ENCODE results near the gene FAM217B.
"Not testable (repeated sequence)": the region's sequence is repeated elsewhere in the genome, so short reads cannot be mapped to it uniquely, and the experiment has no call there.

The FAM217B gene

DNA sequence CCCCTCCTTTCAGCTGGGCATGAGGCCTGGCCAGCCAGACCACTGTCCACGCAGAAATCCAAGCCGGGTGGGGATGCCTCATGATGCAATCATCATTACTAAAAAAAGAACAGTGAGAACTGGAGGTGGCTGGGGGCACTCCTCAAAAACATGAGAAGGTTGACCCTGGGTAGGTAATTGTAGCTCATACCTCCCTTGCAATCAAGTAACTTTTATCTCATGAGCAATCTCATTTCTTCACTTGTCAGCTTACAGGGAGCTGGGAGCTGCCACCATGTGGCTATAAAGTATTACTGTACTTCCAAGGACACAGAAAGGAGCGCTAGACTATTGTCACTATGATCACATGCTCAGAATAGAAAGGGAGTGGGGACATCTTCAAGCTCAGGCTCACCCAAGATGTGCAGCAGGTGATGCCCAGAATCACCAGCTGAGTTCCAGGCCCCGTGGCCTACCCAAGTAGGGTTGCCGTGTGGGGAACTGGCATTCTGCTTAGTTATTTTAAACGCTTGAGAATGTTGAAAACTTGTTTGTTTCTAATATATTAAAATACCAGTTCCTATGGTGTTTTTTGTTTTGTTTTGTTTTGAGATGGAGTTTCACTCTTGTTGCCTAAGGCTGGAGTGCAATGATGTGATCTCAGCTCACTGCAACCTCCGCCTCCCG, 15.1 kb downstream of the FAM217B start:
- peak in 1 of 2 experiments; percentile 56 for DNase-seq (ENCODE audit: low read depth in 1 of 2, low spot score in 1 of 2)
- Histone ChIP-seq H3K27me3 (ENCODE audit: insufficient read depth, poor library complexity, severe bottlenecking) (no peaks in the 10 kb centered on the region), H3K4me3 (replicated peaks; ENCODE audit: insufficient read depth, low read length) (no peak overlapping the region), H3K27ac (replicated peaks) (no peak overlapping the region)
- TF ChIP-seq, protein P1, sequence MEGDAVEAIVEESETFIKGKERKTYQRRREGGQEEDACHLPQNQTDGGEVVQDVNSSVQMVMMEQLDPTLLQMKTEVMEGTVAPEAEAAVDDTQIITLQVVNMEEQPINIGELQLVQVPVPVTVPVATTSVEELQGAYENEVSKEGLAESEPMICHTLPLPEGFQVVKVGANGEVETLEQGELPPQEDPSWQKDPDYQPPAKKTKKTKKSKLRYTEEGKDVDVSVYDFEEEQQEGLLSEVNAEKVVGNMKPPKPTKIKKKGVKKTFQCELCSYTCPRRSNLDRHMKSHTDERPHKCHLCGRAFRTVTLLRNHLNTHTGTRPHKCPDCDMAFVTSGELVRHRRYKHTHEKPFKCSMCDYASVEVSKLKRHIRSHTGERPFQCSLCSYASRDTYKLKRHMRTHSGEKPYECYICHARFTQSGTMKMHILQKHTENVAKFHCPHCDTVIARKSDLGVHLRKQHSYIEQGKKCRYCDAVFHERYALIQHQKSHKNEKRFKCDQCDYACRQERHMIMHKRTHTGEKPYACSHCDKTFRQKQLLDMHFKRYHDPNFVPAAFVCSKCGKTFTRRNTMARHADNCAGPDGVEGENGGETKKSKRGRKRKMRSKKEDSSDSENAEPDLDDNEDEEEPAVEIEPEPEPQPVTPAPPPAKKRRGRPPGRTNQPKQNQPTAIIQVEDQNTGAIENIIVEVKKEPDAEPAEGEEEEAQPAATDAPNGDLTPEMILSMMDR (IDR thresholded peaks at IDR 0.05; ENCODE audit: insufficient read depth, low read length): peak; percentile 35
- no peak for TF ChIP-seq POLR2AphosphoS5 (IDR thresholded peaks at IDR 0.05; ENCODE audit: low read depth)

DNA sequence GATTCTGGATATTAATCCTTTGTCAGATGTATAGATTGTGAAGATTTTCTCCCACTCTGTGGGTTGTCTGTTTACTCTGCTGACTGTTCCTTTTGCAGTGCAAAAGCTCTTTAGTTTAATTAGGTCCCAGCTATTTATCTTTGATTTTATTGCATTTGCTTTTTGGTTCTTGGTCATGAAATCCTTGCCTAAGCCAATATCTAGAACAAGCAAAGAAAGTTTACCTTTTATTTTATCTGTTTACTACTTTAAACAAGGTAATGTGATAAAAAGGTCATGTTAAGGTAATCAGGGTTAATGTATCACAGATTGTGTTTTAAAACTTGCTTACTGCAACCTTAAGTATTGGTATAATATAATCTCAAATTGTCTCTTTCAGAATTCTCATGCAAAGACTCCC, 17.4 kb downstream of the FAM217B start:
- not testable (repeated sequence) for DNase-seq (ENCODE audit: low read depth in 1 of 2, low spot score in 1 of 2); H3K27me3 ChIP-seq (ENCODE audit: insufficient read depth, poor library complexity, severe bottlenecking); H3K4me3 ChIP-seq (replicated peaks; ENCODE audit: insufficient read depth, low read length); H3K27ac ChIP-seq (replicated peaks)

DNA sequence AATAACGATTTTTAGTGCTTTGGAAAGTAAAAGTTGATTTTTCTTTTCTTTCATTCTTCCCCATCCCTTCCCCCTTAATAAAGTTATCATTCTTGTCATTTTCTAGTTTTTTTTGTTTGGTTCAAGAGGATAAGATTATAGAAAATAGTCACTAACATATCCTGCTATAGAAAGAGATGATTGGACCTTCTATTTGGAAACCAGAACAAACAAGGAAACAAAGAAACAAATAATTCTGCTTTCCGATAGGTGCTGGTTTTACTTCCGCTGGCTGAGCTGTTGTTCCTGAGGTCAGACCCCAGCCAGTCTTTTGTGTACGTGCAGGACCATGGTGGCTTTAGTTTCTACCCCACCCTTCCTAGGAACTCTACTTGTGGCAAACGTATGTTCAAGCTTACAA, 17.9 kb downstream of the FAM217B start, which contains the start of gene CDH26:
TSS of gene CDH26 (plus strand) at position 301 of the 400 bp plus-strand sequence. CDS start 304 bp downstream, outside the sequence.
- H3K27me3 ChIP-seq (ENCODE audit: insufficient read depth, poor library complexity, severe bottlenecking): no peaks in the 10 kb centered on the region
- no peak within 1 kb of the TSS for H3K4me3 ChIP-seq (replicated peaks; ENCODE audit: insufficient read depth, low read length)
- DNase-seq (ENCODE audit: low read depth in 1 of 2, low spot score in 1 of 2): no peak
- H3K27ac ChIP-seq (replicated peaks): no peak within 1 kb of the TSS
- TF ChIP-seq POLR2AphosphoS5 (IDR thresholded peaks at IDR 0.05; ENCODE audit: low read depth): no peak
- TF ChIP-seq, protein P2, sequence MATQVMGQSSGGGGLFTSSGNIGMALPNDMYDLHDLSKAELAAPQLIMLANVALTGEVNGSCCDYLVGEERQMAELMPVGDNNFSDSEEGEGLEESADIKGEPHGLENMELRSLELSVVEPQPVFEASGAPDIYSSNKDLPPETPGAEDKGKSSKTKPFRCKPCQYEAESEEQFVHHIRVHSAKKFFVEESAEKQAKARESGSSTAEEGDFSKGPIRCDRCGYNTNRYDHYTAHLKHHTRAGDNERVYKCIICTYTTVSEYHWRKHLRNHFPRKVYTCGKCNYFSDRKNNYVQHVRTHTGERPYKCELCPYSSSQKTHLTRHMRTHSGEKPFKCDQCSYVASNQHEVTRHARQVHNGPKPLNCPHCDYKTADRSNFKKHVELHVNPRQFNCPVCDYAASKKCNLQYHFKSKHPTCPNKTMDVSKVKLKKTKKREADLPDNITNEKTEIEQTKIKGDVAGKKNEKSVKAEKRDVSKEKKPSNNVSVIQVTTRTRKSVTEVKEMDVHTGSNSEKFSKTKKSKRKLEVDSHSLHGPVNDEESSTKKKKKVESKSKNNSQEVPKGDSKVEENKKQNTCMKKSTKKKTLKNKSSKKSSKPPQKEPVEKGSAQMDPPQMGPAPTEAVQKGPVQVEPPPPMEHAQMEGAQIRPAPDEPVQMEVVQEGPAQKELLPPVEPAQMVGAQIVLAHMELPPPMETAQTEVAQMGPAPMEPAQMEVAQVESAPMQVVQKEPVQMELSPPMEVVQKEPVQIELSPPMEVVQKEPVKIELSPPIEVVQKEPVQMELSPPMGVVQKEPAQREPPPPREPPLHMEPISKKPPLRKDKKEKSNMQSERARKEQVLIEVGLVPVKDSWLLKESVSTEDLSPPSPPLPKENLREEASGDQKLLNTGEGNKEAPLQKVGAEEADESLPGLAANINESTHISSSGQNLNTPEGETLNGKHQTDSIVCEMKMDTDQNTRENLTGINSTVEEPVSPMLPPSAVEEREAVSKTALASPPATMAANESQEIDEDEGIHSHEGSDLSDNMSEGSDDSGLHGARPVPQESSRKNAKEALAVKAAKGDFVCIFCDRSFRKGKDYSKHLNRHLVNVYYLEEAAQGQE (IDR thresholded peaks at IDR 0.05; ENCODE audit: insufficient replicate concordance, low read depth): no peak
- TF ChIP-seq, protein P1 (IDR thresholded peaks at IDR 0.05; ENCODE audit: insufficient read depth, low read length): no peak
- no peak for TF ChIP-seq GABPA (IDR thresholded peaks at IDR 0.05; ENCODE audit: low read depth)
- TF ChIP-seq SPI1 (IDR thresholded peaks at IDR 0.05; ENCODE audit: borderline replicate concordance, low read depth): no peak

DNA sequence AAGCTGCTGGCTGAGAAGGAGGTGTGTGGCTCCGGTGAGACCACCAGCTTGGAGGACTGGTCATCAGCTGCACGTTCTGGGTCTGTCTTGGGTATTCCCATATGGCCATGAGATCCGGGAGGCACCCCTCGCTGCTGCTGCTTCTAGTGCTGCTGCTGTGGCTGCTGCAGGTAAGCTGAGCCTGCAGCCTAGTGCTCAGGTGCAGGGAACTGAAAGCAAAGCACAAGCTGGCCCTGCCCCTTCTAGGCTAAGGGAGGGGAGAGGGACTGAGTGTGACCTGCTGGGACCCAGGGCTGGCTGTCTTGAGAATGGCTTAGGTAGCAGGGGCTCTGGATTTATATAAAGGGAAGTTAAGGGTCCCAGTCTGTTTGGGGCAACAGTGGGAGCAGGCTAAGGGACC, 18.4 kb downstream of the FAM217B start:
- no peak overlapping the region for H3K27ac ChIP-seq (replicated peaks)
- TF ChIP-seq POLR2AphosphoS5 (IDR thresholded peaks at IDR 0.05; ENCODE audit: low read depth): no peak
- TF ChIP-seq, protein P2 (IDR thresholded peaks at IDR 0.05; ENCODE audit: insufficient replicate concordance, low read depth): no peak
- no peak for TF ChIP-seq GABPA (IDR thresholded peaks at IDR 0.05; ENCODE audit: low read depth)
- TF ChIP-seq, protein P1 (IDR thresholded peaks at IDR 0.05; ENCODE audit: insufficient read depth, low read length): no peak
- no peak for TF ChIP-seq SPI1 (IDR thresholded peaks at IDR 0.05; ENCODE audit: borderline replicate concordance, low read depth)
- no peaks in the 10 kb centered on the region for H3K27me3 ChIP-seq (ENCODE audit: insufficient read depth, poor library complexity, severe bottlenecking)
- no peak overlapping the region for H3K4me3 ChIP-seq (replicated peaks; ENCODE audit: insufficient read depth, low read length)
- no peak for DNase-seq (ENCODE audit: low read depth in 1 of 2, low spot score in 1 of 2)

All from HL-60 (cell line).